HepG2 (cell line): ENCODE data around the gene PCLO. TPM values are rescaled to one million over a fixed set of nuclear protein-coding genes. Genes with fewer than 3 reads are reported as not detected.

ENCODE experiments used
- ATAC-seq: fragments of 200-7000 bp; cut with Tn5 transposase; 3 replicates; pipeline ENCODE4 v1.9.1; 2020; ENCODE audit warnings: mild to moderate bottlenecking, moderate library complexity
- BruUV-seq: library from RNA; stranded (reverse); fragments of 400-500 nt; replicated peaks from 2 replicates; lab custom pipeline; 2021; lab: Mats Ljungman, UMichigan
- CTCF ChIA-PET: fragments of 300-600 bp; formaldehyde crosslinking; extraction: SDS; loops from one replicate; lab custom pipeline; 2021; ENCODE audit warnings: low total read pairs, inconsistent platforms, low intra/inter-chr PET ratio; lab: Yijun Ruan, JAX
- POLR2A ChIA-PET: fragments of 350-600 bp; sonication (Branson Sonifier 250); formaldehyde crosslinking; loops from one replicate; lab custom pipeline; 2020; ENCODE audit warnings: antibody characterized with exemption, inconsistent platforms; lab: Yijun Ruan, JAX
- DNase-seq: peaks from one replicate; pipeline ENCODE4 v3.0.0-alpha.2; 2015; ENCODE audit warnings: low spot score
- FAIRE-seq: peaks from 3 replicates; lab custom pipeline; 2011; peaks lifted over from hg19 to GRCh38; lab: Jason Lieb, UNC
- H2AFZ ChIP-seq: one replicate; pipeline ENCODE4 v1.6.1; 2011; ENCODE audit warnings: low read length, inconsistent platforms
- H3K27ac ChIP-seq: fragments of 300-600 bp; 3 replicates; pipeline ENCODE4 v1.8.0; 2011; ENCODE audit warnings: mixed run types, mild to moderate bottlenecking, mixed read lengths, low read length, inconsistent platforms; ENCODE audit not compliant: insufficient read depth; ENCODE audit errors: extremely low read length
- H3K27me3 ChIP-seq, 2 experiments: fragments of 200-600 bp in 1 of 2; 2 replicates in 1 of 2; 3 replicates in 1 of 2; pipeline versions ENCODE4 v1.6.0 to v1.8.0; 2011; ENCODE audit warnings: low read length in 2 of 2, mild to moderate bottlenecking in 2 of 2, moderate library complexity in 2 of 2, inconsistent platforms in 1 of 2; ENCODE audit not compliant: insufficient read depth in 2 of 2, control insufficient read depth in 1 of 2
- H3K36me3 ChIP-seq, 2 experiments: fragments of 200-600 bp in 1 of 2; replicated peaks in 1 of 2; 2 replicates in 1 of 2; 3 replicates in 1 of 2; pipeline versions ENCODE4 v1.5.1 to v1.8.0; 2011; ENCODE audit warnings: low read length in 2 of 2, inconsistent platforms in 1 of 2; ENCODE audit not compliant: insufficient read depth in 2 of 2, control insufficient read depth in 1 of 2
- H3K4me1 ChIP-seq: 2 replicates; pipeline ENCODE4 v1.5.1; 2012; ENCODE audit warnings: low read length, inconsistent platforms; ENCODE audit not compliant: insufficient read depth
- H3K4me2 ChIP-seq: 2 replicates; pipeline ENCODE4 v1.6.0; 2011; ENCODE audit warnings: low read depth, low read length, inconsistent platforms
- H3K4me3 ChIP-seq, 3 experiments: fragments of 200-600 bp in 1 of 3; sonication (generic), shearing (Covaris generic) in 1 of 3; replicated peaks in 1 of 3; 2 replicates each; pipeline ENCODE4 v1.5.1; 2011 to 2016; ENCODE audit warnings: low read length in 3 of 3, inconsistent platforms in 2 of 3, low read depth in 2 of 3, mild to moderate bottlenecking in 2 of 3, control low read depth in 1 of 3, mixed read lengths in 1 of 3; ENCODE audit not compliant: insufficient read depth in 1 of 3
- H3K79me2 ChIP-seq: one replicate; pipeline ENCODE4 v1.6.1; 2011; ENCODE audit warnings: low read length, inconsistent platforms; ENCODE audit not compliant: insufficient read depth
- H3K9ac ChIP-seq: 2 replicates; pipeline ENCODE4 v1.6.0; 2011; ENCODE audit warnings: mild to moderate bottlenecking, low read depth, low read length, inconsistent platforms; ENCODE audit not compliant: insufficient read depth
- H3K9me3 ChIP-seq: 2 replicates; pipeline ENCODE4 v1.5.1; 2012; ENCODE audit warnings: mild to moderate bottlenecking, low read length
- H4K20me1 ChIP-seq: 2 replicates; pipeline ENCODE4 v1.6.0; 2011; ENCODE audit warnings: inconsistent platforms, mild to moderate bottlenecking, low read length, moderate library complexity; ENCODE audit not compliant: insufficient read depth
- SOX13 ChIP-seq, 3 experiments: fragments of 450-650 bp in 1 of 3; sonication (generic) in 1 of 3; formaldehyde crosslinking in 1 of 3; IDR thresholded peaks in 2 of 3; conservative IDR thresholded peaks in 1 of 3; 2 replicates each; pipeline versions ENCODE4 v1.5.0 to v1.6.1; 2016 to 2020; ENCODE audit warnings: antibody characterized with exemption in 1 of 3, mild to moderate bottlenecking in 1 of 3, missing compliant biosample characterization in 1 of 3, missing genetic modification reagents in 1 of 3, moderate library complexity in 1 of 3
- SP140L ChIP-seq: sonication (generic); formaldehyde crosslinking; IDR thresholded peaks from 2 replicates; pipeline ENCODE4 v1.4.0; 2020; ENCODE audit warnings: missing genetic modification reagents, borderline replicate concordance
- WIZ ChIP-seq: sonication (generic); formaldehyde crosslinking; IDR thresholded peaks from 2 replicates; pipeline ENCODE4 v1.5.1; 2020; ENCODE audit warnings: mild to moderate bottlenecking, missing genetic modification reagents
- ZNF232 ChIP-seq: sonication (generic); formaldehyde crosslinking; IDR thresholded peaks from 2 replicates; pipeline ENCODE4 v1.4.0; 2020; ENCODE audit warnings: missing genetic modification reagents, borderline replicate concordance
- ZNF563 ChIP-seq: sonication (generic); formaldehyde crosslinking; IDR thresholded peaks from 2 replicates; pipeline ENCODE4 v1.8.0; 2022; ENCODE audit warnings: mild to moderate bottlenecking, moderate library complexity, missing genetic modification reagents
- ZNF777 ChIP-seq: sonication (generic); formaldehyde crosslinking; IDR thresholded peaks from 2 replicates; pipeline ENCODE4 v1.4.0; 2020; ENCODE audit warnings: missing genetic modification reagents
- ZSCAN31 ChIP-seq: sonication (generic); formaldehyde crosslinking; IDR thresholded peaks from 2 replicates; pipeline ENCODE4 v1.5.0; 2020; ENCODE audit warnings: low read depth, mild to moderate bottlenecking, missing genetic modification reagents
- WGBS: methylation state at CpG from one replicate; pipeline ENCODE4 v1.1.6; 2017; ENCODE audit warnings: low lambda C conversion rate; 5-methylcytosine and 5-hydroxymethylcytosine counted together
- in situ Hi-C: cut with HindIII; loops from 2 replicates; pipeline ENCODE4 v1.10.0; 2017; ENCODE audit warnings: low pct_unique_long_range_greater_than_20kb; ENCODE audit not compliant: extremely low pct_ligation_motif_present
- intact Hi-C: fragments of 100-400 bp; cut with micrococcal nuclease; formaldehyde crosslinking; loops from one replicate; pipeline ENCODE4 v1.10.0; 2022; ENCODE audit not compliant: unreplicated experiment
- polyA plus RNA-seq, 8 experiments: library from polyadenylated mRNA; depleted of rRNA in 3 of 8; stranded (reverse) in 7 of 8; unstranded in 1 of 8; fragments of >200 nt; fragmentation: Illumina TruSeq in 4 of 8; extraction: Trizol in 4 of 8; gene quantifications; 2 replicates each; pipeline versions ENCODE4 v1.2.1 to v1.2.3, GENCODE V29; 2011 to 2016; ENCODE audit warnings: low read depth in 4 of 8, missing spikeins in 1 of 8, mixed read lengths in 1 of 8; ENCODE audit not compliant: insufficient read depth in 1 of 8
- total RNA-seq, 5 experiments: library from RNA; depleted of rRNA; stranded (reverse); fragments of >200 nt; fragmentation: Illumina TruSeq; extraction: Trizol; gene quantifications; 2 replicates each; pipeline ENCODE4 v1.2.3, GENCODE V29; 2016; ENCODE audit warnings: low read depth in 1 of 5
- TF ChIP-seq, protein P1 (sequence below): sonication (generic); formaldehyde crosslinking; IDR thresholded peaks from 2 replicates; pipeline ENCODE4 v1.5.1; 2020; ENCODE audit warnings: missing genetic modification reagents, mild to moderate bottlenecking, borderline replicate concordance
- TF ChIP-seq, protein P2 (sequence below): sonication (generic); formaldehyde crosslinking; IDR thresholded peaks from 2 replicates; pipeline ENCODE4 v1.5.0; 2020; ENCODE audit warnings: mild to moderate bottlenecking, missing genetic modification reagents, borderline replicate concordance

The PCLO gene
- total and polyA plus RNA-seq, 2 of the 13 experiments (the other 11 are each of a cell fraction or from before 2014, with no cell fraction given): 0.07 to 0.29 TPM

DNA sequence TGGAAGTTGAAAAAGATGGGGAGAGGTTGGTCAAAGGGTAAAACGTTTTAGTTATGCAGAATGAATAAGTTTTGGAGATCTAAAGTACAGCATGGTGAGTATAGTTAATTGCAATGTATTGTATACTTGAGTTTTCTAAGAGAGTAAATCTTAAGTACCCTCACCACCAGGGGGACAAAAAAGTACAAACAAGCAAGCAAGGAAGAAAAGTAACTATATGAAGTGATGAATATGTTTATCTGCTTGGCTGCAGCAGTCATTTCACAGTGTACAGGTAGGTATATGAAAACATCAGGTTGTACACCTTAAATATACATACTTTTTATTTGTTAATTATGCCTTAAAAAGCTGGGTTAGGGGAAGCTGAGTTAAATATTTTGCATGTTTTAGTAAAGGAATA, 157.3 kb downstream of the PCLO start:
- Histone ChIP-seq H4K20me1 (no peaks in the 10 kb centered on the region), H3K27me3 (no peaks in the 10 kb centered on the region), H2AFZ (no peak overlapping the region), H3K4me3 (no peak overlapping the region), H3K79me2 (no peaks in the 10 kb centered on the region), H3K27ac (no peak overlapping the region), H3K4me1 (no peaks in the 10 kb centered on the region), H3K36me3 (no peaks in the 10 kb centered on the region), H3K4me2 (no peak overlapping the region), H3K9me3 (no peaks in the 10 kb centered on the region), H3K9ac (no peak overlapping the region)
- intact Hi-C loops: loop anchor here (10.0 kb wide), 1 partner anchor 649 kb away; no protein-coding TSS in a partner anchor
- in situ Hi-C loops: no loop called here
- BruUV-seq: no TSS peak
- CTCF ChIA-PET: no interaction called here
- no peak for ATAC-seq
- 5% methylated on average over 1 of the region's 1 CpG for WGBS
- no peak for FAIRE-seq
- POLR2A ChIA-PET: no interaction called here
- no peak for TF ChIP-seq ZNF232 (CRISPR knock-in tag)
- no peak for TF ChIP-seq ZNF563 (CRISPR knock-in tag)
- TF ChIP-seq, protein P1, sequence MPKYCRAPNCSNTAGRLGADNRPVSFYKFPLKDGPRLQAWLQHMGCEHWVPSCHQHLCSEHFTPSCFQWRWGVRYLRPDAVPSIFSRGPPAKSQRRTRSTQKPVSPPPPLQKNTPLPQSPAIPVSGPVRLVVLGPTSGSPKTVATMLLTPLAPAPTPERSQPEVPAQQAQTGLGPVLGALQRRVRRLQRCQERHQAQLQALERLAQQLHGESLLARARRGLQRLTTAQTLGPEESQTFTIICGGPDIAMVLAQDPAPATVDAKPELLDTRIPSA (CRISPR knock-in tag): no peak
- TF ChIP-seq ZSCAN31: no peak
- no peak for TF ChIP-seq SOX13 (IDR thresholded peaks at IDR 0.05)
- TF ChIP-seq SOX13 (CRISPR knock-in tag; conservative IDR thresholded peaks at IDR 0.05 in 1 of 2, IDR thresholded peaks at IDR 0.05 in 1 of 2): no peak
- no peak for TF ChIP-seq ZNF777 (CRISPR knock-in tag)
- TF ChIP-seq WIZ: no peak
- no peak for TF ChIP-seq SP140L (CRISPR knock-in tag)
- TF ChIP-seq, protein P2, sequence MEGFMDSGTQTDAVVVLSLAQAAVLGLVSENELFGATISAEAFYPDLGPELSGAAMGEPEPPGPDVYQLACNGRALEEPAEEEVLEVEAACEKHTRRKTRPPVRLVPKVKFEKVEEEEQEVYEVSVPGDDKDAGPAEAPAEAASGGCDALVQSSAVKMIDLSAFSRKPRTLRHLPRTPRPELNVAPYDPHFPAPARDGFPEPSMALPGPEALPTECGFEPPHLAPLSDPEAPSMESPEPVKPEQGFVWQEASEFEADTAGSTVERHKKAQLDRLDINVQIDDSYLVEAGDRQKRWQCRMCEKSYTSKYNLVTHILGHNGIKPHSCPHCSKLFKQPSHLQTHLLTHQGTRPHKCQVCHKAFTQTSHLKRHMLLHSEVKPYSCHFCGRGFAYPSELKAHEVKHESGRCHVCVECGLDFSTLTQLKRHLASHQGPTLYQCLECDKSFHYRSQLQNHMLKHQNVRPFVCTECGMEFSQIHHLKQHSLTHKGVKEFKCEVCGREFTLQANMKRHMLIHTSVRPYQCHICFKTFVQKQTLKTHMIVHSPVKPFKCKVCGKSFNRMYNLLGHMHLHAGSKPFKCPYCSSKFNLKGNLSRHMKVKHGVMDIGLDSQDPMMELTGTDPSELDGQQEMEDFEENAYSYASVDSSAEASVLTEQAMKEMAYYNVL (CRISPR knock-in tag): no peak
- no peak for DNase-seq
